HG03108 (cell line): ENCODE results near the gene IGLL5.

Experiments used
- ATAC-seq: cut with Tn5 transposase; IDR thresholded peaks from one replicate; pipeline ENCODE4 v1.9.1; 2021; ENCODE audit warnings: moderate library complexity; ENCODE audit not compliant: unreplicated experiment

Gene IGLL5

DNA sequence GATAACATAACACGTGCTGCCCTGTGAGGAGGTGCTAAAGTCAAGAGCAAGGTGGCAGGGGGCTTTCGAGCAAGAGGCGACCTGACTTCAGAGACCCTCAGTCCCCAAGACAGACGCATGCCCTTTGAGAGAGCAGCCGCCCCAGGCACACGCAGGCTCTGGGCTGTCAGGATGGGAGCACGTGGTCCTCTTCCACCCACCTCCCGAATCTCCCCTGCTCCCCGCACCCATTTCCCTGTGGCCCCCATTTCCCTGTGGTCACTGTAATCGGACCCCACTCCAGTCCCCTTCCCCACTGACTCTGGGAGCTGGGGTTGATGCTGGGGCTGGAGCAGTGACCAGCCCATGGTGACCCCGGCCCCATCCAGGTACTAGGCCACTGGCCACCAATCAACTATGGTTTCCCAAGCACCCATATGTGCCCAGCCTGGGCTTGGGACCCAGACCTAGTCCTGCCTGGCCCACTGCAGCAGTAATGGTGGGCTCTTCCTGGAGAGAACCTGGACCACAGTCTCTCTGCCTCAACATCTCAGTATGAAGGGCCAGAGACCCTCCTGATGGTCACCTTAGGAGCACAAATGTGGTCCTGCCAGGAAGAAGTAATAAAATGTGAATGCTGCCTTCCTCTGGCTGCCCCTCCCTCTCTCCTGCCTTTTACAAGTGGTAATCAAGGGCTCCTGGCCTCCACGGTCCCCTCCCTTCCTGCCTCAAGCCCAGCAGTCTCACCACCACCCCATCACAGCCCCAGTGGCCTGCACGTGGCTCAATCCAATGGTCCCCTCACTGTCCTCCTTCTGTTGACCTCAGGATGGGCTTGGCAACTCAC, 39.0 kb downstream of the IGLL5 start:
- ATAC-seq = no peak

GRCh38 chr22:22927196-22927887, 39.7 kb downstream of the IGLL5 start:
- ATAC-seq = no peak

- ATAC-seq = no peak
Measured at GRCh38 chr22:22927888-22928665, 40.5 kb downstream of the IGLL5 start.

DNA sequence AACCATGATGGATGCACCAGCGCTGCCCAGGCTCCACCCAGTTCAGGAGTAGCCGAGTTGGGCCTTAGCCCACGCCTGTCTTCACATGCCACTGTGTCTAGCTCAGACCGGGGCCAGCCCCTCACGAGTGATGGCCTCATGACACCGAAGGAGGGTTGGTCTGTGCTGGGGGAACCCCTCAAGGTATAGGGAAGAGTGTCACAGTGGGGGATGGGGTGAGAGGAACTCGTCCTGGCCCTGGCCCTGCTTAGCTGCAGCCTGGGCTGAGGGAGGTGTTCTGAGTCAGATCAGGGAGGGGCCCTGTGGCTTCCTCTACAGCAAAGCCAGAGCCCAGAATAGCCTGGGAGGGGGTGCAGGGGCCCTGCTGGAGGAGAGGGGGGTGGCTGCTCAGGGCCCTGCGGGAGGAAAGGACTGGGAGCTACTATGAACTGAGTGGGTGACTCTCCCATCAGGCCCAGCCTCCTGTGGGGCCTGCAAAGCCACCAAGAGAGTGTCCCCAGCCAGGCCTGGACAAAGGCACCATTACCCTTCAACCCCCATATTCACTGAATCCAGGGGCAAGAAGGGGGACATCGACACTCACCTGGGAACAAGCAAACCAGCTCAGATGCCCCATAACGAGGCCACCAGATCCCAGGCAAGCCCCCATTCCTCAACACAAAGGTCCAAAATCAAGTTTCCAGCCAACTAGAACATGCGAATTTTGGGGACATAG, 41.2 kb downstream of the IGLL5 start:
- peak; percentile 80 for ATAC-seq

- ATAC-seq = no peak
Measured at GRCh38 chr22:22929381-22930221, 42.0 kb downstream of the IGLL5 start.

DNA sequence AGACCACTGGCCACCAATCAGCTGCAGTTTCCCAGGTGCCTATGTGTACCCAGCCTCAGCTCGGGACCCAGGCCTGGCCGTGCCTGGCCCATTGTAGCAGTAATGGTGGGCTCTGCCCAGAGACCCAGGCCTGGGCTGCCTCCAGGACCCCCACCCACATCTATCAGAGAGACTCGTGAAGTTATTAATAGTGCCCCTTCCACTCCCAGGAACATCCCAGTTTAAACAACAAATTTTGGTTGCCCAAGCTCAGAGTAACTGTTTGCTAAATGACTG, 42.5 kb downstream of the IGLL5 start:
- ATAC-seq = no peak

DNA sequence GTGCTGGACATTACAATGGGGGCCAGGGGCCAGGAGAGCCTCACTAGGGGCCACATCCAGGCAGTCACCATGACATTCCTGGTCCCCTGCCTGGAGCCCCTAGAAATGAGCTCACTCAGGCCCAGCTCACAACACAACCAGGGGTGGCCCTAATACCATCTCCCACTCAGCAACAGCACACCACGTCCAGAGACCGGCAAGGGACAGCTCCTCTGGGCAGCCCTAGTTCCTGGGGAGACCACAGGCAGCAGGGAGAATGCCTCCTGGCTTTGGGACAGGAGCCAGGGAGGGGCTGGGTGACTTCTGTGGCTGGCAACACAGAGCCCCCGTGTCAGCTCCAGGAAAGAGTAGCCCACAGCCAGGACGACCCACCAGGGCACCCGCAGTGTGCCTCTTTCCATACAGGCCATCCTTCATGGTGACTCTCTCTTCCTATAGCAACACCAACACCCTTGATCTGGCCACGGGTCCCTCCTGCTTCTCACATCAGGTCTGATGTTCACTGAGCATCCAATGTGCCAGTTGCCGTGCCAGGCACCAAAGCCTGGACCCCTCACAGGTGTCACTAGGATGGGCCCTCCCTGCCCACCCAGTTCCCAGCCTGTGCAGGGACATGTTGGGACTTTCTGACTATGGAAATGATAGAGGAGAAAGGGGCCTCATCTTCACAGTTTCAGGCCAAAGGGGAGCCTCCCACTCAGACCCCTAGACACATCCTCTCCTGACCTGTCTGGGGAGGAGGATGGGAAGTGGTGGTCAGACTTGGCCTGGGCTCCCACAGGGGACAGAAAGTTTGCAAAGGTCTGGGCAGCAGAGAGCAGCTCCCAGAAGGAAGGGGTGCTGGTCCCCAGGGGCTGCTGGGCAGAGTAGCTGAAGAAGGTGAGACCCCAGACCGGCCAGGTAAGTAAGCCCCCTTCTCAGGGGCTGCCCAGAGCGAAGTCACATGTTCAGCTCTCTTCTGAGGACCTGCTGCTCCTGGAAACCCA, 43.2 kb downstream of the IGLL5 start:
- ATAC-seq = no peak

GRCh38 chr22:22931557-22932270, 44.1 kb downstream of the IGLL5 start:
- no peak for ATAC-seq

- no peak for ATAC-seq
Measured at GRCh38 chr22:22932512-22932941, 44.9 kb downstream of the IGLL5 start.

DNA sequence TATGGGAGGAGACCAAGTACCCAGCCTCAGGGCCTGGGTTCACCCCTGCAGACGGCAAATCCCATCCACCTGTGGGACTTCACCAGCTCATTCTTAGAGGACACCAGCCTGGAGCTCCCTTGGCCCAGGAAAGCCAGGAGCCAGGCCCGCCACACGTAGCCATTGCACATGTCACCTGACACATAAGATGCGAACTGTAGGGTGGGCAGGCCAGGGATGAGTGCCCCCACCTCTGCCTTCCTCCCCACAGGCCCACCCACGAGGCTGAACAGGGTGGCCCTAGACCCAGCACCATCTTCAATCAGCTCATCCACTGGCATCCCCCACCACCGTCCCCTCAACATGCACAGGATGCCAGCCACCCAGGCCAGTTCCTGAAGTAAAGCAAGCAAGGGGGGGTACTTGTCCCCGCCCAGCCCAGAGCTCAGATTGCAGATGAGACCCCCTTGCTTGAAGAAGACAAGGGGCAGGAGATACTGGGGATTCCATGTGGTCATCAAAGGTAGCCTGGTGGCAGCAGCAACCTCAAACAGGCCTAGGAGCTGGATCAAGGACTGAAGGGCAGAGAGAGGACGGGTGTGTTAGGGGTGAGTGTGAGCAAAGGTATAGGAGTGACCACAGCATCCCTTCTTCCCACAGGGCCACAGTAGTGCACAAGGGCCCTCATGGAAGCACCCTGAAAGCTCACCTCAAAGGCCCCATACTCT, 45.6 kb downstream of the IGLL5 start:
- no peak for ATAC-seq

DNA sequence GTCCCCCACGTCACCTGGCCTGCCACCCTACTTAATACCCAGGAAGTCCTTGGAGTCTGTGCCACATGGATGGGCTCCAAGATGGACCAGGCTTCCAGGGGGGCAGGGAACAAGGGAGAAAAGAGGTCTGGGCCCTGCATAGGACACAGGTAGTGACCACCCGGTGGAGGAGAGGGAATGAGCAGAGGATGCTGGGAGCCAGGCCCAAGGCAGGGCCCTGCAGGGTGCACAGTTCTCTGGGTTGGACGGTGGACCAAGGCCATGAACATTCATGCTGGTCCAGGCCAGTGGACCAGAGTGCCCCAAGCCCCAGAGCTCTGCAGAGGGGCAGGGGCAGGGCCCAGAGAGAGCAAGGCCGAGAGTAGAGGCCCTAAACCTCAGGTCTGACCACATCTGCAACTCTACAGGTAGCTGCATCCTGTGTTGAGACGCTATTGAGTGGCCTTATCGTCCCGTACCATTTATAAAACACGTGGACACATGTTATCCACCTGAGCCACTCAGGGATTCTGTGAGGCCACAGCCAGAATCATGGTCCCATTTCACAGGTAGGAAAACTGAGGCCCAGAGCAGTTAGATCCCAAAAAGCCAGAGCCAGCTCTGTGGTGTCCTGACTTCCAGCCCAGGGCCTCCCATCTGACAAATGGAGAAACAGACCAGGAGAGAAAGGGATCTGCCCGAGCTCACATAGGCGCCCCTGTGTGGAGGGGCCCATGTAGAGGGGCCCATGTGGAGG, 46.4 kb downstream of the IGLL5 start:
- no peak for ATAC-seq

DNA sequence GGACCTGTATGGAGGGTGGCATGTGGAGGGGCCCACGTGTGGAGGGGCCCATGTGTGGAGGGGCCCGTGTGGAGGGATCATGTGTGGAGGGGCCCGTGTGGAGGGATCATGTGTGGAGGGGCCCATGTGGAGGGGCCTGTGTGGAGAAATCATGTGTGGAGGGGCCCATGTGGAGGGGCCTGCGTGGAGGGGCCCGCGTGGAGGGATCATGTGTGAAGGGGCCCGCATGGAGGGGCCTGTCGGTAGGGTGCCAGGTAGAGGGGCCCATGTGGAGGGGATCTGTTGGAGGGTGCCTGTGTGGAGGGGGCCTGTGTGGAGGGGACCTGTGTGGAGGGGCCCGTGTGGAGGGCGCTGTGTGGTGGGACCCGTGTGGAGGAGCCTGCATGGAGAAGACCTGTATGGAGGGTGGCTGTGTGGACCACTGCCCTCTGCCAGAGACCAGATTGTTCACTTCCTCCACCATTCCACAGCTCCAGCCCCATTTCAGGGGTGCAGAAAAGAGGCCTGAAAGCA, 47.0 kb downstream of the IGLL5 start:
- ATAC-seq = no peak

DNA sequence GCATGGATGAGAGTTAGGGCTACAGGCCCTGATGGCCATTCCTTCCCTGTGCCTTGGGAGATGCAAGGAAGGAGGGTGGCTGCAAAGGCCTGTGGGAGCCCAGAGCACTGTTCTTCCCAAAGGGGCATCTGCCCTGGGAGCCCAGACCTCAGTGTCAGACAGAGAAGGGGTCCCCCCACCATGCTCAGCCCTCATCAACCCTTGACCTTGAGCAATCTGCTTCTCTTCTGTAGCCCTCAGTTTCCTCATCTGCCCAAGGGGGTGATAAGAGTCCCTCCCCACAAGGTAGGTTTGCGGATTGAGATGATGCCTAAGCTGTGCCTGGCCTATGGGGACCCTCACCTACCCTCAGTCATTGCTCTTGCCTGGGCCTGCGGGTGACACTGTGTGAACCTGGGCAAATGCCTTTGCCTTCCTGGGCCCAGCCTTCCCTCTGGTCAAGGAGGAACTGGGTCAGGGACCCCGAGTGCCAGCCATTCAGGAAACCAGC, 47.5 kb downstream of the IGLL5 start:
- peak; percentile 11 for ATAC-seq

GRCh38 chr22:22935546-22936157, 48.0 kb downstream of the IGLL5 start:
- peak; percentile 71 for ATAC-seq

DNA sequence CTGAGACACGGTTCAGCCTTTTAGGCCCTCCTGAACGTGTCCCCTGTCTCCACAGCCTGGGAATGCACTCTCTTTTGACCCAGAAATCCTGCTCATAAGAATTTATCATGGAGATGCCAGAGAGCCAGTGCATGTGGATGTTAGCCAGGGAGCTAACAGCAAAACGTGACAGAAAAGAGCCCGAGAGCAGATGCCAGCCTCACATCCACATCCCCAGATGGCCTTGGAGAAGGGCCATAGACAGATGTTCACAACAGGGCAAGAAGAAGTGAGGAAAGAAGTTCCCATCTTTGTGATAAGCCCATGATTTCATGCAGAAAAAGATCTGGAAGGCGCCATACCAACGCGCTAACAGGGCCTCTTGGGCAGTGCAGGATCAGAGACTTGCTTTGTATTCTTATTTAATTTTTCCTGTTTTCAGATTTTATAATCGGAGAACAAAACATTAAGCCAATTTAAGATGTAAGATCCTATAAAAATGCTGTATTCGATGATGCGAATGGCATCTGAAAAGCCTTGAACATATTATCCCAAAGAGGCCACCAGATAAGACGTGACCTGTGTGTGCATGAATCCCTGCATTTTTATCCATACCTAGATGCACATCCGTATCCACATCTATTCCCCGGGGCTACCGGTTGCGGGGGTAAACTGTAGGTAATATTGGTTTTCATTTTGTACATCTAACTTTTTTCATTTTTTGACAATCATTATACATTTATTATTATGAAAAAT, 48.7 kb downstream of the IGLL5 start:
- ATAC-seq = no peak
